Stromal cell of bone marrow (primary cell): ENCODE measurements around the gene RELB.
"Not testable (repeated sequence)": the region's sequence is repeated elsewhere in the genome, so short reads cannot be mapped to it uniquely, and the experiment has no call there.

Source experiments
- DNase-seq: peaks from one replicate; pipeline ENCODE4 v3.0.0-alpha.2; 2012; ENCODE audit warnings: low read depth

RELB gene, protein sequence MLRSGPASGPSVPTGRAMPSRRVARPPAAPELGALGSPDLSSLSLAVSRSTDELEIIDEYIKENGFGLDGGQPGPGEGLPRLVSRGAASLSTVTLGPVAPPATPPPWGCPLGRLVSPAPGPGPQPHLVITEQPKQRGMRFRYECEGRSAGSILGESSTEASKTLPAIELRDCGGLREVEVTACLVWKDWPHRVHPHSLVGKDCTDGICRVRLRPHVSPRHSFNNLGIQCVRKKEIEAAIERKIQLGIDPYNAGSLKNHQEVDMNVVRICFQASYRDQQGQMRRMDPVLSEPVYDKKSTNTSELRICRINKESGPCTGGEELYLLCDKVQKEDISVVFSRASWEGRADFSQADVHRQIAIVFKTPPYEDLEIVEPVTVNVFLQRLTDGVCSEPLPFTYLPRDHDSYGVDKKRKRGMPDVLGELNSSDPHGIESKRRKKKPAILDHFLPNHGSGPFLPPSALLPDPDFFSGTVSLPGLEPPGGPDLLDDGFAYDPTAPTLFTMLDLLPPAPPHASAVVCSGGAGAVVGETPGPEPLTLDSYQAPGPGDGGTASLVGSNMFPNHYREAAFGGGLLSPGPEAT

DNA sequence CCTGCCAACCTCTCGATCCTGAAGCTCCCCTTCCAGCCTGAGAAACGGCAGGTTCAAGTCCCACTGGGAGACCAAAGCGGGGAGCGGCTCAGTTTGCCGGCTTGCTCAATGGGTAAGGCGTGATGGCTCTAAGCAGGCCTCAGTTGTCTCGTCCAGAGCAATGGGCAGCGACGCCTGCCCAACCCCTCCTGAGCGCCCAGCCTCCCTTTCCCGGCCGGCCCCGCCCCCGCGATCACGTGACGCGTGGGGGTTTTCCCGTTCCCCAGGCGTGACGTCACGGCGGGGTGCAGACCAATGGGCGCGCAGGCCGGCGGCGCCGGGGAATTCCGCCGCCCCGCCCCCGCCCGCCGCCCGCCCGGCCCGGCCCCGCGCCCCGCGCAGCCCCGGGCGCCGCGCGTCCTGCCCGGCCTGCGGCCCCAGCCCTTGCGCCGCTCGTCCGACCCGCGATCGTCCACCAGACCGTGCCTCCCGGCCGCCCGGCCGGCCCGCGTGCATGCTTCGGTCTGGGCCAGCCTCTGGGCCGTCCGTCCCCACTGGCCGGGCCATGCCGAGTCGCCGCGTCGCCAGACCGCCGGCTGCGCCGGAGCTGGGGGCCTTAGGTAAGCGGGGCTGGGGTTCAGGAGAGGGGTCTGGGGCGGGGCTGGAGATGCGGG is at the start of gene RELB:
Gene RELB (plus strand): TSS at position 378 of the 653 bp plus-strand sequence. CDS start 116 bp downstream, at position 494.
- peak; percentile 83 for DNase-seq

DNA sequence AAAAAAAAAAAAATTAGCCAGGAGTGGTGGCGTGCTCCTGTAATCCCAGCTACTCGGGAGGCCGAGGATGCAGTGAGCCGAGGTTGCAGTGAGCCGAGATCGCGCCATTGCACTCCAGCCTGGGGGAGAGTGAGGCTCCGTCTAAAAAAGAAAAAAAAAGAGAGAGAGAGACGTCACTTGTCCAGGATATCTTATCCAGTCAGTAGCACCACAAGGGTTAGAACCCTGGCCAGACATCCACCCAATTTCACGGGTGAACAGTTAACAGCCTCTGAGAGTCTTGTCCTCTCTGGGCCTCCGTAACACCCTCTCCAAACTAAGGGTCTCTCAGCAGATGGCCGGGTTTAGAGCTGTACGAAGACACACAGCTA is 47.0 kb upstream of the RELB start:
- DNase-seq = no peak

DNA sequence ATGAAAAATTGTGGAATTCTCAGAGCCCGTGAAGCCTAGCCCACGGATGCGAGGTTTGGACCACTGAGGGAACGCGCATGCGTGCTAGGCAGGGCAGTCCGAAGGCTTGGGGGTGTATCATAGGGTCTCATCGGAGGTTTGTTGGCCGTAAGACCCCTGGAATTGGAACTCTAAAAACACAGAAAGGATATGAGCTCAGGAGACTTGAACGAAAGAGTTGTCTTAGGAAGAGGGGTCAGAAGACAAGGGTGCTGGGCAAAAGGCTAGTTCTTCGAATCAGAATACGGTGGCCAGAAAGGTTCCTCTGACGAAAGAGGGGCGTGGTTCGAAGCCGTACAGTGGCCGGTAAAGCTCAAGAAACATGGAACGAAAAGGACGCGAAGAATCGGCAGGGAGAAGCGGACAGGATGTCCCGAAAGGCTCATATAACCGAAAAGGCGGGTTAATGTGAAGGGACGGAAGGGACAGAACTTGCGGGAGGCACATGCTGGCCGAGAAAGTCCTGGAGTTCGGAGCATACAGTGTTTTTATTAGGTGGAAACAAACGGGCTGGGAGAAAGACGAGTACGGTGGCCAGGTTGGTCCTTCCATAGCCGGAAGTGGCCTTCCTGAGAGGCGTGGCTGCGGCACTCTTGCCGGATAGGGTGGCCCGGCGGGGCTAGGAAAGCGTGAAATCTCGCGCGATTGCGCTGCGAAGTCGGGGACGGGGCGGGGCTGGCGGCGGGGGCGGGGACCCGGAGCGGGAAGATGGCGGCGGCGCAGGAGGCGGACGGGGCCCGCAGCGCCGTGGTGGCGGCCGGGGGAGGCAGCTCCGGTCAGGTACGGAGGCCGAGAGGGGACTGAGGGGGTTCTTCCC is 46.4 kb upstream of the RELB start, which contains the start of gene CLPTM1:
Gene CLPTM1 (plus strand): TSS at position 732 of the 856 bp plus-strand sequence. CDS start 16 bp downstream, at position 748.
- DNase-seq = peak; percentile 94

DNA sequence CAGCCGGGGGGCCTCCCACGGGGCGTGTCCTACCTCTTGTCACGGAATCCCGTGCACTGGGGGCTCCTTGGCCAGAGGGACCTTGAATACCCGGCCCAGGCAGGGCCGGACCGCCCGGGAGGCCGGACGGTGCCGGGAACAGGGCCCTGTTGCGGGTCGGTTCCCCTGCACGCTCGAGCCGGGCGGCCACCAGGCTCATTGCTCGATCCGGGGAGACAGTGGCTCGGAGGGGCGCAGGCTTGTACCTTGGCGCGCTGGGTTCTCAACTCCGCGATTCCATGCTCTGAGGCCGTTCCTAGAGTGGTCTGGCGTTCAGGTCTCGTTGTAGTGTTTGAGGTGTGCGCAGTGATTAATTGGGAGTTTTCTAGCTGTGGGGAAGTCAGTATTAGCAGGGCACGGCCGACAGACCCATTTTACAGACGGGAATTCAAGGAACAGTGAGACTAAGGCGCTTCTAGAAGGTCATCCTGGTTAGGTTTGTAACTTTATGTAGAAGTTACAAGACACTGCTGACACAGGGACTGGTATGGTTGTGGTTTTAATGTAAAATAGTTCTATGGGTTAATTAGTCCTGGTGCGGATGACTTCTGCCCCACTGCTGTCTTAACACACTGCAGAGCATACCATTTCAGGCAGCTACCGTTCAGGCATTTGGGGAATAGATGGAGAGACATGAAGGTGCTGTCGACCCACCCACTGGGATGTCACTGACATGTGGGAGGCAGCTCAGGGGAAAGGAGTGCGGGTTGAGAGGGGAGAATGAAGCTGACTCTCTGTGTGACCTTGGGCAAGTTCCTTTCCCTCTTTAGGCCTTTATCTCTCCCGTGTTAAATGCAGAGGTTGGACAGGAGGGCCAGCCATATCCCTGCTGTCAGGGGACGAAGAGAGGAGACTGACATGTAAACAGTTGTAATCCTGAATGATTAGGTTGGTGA is 45.5 kb upstream of the RELB start:
- no peak for DNase-seq

DNA sequence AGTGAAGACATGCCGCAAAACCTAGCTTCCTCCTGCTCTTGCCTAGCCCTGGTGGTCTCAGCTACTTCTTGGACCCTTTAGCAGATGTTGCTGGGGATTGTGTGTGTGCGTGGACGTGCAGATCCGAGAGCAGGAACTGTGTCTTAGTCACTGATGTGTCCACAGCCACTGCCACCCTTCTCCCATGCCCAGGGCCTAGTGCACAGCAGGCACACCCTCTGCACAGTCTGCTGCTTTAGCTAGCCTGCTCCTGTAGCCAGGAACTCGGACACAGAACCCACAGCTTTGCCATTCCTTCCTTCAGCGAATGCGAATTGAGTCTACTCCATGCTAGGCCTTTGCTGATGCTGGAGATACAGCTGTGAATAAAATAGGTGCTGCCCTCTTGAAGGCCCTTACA is 43.7 kb upstream of the RELB start:
- no peak for DNase-seq

DNA sequence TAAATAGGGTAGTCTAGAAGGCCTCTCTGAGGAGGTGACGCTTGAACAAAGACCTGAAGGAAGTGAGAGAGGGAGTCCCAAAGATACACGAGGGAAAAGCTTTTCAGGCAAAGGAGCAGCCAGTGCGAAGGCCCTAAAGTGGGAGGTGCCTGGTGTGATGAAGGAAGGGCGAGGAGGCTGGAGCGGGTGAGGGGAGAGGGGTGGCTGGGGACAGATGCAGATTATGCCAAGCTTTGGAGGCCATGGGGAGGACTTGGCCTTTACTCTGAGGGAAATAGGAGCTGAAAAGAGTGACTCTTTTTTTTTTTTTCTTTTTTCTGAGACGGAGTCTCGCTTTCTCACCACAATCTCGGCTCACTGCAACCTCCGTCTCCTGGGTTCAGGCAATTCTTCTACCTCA is 43.2 kb upstream of the RELB start:
- no peak for DNase-seq

DNA sequence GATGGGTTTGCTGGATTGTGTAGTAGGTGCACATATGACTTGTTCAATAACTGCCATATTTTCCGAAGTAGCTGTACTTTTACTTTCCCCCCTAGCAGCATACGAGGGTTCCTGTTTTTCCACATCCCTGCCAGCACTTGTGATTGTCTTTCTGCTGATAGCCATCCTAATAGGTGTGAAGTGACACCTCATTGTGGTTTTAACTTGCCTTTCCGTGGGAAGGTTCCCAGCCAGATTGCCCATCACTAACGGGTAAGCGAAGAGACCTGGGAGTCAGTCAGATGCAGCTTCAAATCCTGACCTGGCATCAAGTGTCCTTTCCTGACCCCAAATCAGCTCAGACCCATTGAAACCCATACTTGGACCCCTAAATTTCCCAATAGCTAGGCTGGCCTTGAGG is 41.6 kb upstream of the RELB start:
- no peak for DNase-seq

DNA sequence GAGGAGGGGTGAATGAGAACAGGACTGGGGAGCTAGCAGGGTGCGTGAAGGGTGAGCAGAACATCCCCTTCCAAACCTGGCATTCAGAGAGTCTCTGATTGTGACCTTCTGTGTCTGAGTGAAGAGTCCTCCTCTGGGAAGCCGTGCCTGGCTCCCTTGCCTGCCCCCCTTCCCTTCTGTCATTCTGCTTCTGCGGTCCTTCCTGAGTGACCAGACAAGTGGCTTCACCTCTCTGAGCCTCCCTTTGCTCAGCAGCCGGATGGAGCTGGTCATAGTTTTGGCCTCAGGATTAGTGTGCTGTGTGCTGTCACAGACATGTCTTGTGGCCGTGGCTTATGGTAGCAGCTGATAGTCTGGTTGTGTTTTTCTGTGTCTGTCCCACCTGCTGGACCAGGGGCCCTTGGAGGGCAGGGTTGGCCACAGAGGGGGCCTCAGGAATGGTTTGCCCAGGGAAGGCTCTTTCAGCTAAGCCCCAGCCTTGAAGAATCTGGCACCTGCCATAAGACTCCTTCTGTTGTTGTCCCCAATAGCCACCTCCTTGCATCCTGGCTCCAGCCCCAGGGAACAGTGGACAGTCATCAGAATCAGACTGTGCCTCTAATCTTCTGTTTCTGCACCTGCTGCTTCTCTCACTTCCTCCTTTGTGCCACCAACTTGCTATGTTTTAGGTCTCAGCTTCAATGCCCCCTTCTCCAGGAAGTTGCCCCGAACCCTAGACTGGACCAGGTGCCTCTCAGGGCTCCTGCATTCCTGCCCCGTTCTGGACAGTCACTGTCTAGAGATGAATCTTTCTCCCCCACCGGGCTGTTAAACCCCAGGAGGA is 40.1 kb upstream of the RELB start:
- no peak for DNase-seq

DNA sequence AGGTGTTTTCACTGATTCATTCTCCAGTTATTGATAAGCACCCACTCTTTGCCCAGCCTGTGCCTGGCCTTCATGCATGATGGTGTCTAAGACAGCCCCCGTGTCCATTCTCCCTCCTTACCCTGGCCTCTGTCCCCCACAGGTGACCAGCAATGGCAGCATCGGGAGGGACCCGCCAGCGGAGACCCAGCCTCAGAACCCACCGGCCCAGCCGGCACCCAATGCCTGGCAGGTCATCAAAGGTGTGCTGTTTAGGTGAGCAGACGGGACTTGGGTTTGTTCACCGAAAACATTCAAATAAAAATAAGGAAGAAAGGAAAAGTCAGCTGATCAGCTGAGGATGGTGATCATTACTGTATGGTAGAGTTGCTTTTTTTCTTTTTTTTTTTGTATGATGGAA is 39.4 kb upstream of the RELB start:
- no peak for DNase-seq

DNA sequence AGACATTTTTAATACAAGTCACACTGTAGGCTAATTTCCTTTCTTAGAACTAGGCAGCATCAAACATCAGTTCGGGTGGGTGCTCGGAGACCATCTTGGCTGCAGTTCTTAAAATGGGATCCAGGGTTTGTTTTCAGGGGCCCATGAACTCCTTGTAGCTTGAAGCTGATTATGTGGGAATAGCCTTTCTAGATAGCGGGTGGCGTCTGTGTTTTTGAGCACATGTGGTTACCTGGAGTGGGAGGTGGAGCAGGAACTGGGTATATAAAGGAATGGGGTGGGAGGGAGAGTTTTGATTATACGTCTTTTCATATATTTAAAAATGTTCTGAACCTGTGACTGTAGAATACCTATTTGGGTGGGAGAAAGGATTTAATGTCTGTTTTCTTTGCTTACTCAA is 33.1 kb upstream of the RELB start:
- no peak for DNase-seq

DNA sequence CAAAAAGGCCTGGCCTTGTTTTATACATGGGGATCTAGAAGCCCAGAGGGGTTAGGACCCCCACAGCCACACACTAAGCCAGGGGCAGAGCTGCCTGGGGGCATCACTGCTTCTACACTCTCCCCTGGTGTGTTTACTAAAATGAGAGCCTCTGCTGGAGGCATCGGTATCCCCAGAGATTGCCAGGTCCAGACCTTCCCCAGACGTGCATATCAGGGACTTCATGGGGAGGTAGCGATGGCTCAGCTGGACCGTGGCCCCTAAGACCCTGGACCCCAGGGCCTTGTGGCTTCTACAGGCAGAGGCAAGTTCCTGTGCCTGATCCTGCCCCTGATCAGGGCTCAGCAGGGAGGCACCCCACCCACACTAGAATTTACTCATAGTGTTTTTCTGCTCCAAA is 32.6 kb upstream of the RELB start:
- DNase-seq = no peak

DNA sequence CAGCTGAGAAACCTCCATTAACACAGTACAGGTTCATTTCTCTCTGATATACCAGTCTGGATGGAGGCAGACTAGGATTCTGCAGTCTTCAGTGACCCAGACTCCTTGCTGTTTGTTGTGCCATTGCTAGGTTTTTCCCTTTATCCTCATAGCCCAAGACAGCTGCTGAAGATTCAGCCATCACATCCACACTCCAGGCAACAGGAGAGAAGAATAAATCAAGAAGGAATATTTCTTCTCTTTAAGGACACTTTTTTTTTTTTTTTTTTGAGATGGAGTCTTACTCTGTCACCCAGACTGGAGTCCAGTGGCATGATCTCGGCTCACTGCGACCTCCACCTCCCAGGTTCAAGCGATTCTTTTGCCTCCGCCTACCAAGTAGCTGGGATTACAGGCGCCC is 31.8 kb upstream of the RELB start:
- no peak for DNase-seq

DNA sequence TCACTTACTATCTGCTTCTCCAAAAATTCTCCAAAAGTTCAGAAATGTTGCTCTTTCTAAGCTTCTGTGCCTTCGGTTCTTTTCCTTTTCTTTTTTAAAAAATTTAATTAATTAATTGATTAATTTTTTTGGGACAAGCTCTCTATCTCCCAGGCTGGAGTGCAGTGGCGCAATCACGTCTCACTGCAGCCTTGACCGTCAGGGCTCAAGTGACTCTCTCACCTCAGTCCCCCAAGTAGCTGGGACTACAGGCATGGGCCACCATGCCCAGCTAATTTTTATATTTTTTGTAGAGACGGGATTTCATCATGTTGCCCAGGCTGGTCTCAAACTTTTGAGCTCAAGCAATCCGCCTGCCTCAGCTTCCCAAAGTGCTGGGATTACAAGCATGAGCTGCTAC is 29.8 kb upstream of the RELB start:
- DNase-seq = not testable (repeated sequence)

DNA sequence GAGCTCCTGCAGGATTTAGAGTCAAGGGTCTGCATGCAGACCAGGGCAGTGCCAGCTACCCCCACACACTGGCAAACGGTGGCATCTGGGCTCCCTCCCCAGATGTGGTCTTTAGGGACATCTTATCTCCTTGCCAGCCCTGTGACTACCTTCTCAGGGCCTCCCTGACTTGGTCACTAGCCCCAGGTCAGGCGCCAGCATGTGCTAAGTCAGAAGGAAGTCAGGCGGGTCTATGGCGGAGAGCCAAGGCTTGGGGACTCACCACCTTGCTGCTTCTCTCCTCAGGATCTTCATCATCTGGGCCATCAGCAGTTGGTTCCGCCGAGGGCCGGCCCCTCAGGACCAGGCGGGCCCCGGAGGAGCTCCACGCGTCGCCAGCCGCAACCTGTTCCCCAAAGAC is 28.5 kb upstream of the RELB start:
- DNase-seq = no peak

DNA sequence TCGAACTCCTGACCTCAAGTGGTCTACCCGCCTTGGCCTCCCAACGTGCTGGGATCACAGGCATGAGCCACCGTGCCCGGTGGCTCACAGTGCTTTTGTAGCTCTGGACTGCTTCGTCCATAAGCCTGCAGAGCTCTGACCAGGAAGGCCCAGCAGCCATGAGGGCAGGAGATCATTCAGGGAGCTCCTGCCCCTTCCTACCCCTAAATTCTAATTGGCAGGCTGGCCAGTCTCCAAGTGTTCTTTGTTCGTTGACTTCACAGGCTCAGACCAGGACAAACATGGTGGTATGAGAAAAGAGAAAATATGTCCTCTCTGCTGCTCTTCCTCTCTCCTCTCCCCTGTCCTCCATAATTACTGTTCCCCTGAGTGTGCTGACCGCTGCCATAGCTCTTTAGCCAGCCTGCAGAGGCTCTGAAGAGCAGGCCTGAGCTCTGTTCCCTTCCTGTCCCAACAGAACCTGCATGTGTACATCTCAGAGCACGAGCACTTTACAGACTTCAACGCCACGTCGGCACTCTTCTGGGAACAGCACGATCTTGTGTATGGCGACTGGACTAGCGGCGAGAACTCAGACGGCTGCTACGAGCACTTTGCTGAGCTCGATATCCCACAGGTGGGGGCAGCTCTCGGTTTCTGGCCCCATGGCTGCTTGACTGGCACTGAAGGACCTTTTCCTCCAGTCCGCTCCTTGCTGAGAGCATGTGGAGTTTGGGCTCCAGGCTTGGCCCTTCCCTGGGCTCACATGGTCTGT is 27.1 kb upstream of the RELB start:
- DNase-seq = no peak

DNA sequence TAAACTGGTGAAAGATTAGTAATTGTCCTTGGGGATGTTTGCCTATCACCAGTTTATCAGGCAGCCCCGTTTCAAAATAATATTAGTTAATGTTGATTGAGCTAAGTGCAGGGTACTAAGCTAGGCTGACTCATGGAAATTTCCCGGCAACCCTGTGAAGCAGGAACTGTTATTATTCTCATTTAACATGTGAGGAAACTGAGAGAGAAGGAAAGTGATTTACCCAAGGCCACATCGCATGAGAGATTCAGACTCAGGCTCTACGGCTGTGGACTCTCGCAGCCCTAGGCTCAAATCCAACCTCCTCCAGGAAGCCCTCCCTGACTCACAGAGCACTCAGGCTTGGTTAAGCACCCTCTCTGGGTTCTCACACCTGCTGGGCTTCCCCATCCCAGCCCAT is 26.4 kb upstream of the RELB start:
- DNase-seq = no peak

DNA sequence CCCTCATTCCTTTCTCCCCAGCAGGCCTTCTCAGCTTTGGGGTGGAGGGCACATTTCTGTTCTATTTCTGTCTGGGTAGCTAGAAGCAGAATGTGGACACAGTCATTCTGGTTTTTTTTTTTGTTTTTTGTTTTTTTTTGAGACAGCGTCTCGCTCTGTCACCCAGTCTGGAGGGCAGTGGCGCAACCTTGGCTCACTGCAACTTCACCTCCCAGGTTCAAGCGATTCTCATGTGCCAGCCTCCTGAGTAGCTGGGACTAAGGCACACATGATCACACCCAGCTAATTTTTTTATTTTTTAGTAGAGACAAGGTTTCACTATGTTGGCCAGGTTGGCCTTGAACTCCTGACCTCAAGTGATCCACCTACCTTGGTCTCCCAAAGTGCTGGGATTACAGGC is 25.8 kb upstream of the RELB start:
- no peak for DNase-seq

DNA sequence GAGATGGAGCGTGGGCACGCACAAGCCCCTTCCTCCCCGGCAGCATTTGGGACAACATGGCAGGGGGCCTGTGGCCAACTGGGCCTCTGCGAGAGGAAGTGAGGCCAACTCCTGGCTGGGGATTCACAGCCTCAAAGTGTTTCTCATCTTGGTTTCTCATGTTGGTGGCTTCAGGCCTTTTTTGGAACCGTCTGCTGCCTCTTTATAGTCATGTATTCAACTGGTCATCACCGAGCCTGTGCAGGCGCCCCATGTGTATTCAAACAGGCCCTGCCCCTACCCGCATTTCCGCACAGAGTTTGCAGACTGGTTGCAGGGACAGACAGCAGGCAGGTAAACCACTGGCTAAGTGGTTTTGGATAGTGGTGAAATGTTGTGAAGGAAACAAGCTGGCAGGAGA is 17.3 kb upstream of the RELB start:
- no peak for DNase-seq

DNA sequence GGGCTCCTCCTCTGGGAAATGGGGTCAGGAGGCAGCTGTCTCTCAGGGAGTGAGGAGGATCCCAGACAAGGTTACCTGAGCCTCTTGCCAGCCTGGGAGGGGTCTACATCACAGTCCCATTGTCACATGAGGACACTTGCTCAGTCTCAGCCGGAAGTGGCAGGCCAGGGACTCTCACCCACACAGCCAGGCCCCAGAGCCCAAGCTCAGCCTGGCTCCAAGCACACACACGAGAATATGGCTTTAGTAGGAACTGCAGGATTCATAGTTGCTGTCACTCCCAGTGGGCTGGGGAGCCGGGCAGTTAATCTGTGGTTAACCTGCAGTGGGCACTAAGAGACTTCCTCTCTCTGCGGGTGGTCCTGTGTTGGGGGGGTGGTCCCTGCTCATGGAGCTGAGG is 15.8 kb upstream of the RELB start:
- no peak for DNase-seq

DNA sequence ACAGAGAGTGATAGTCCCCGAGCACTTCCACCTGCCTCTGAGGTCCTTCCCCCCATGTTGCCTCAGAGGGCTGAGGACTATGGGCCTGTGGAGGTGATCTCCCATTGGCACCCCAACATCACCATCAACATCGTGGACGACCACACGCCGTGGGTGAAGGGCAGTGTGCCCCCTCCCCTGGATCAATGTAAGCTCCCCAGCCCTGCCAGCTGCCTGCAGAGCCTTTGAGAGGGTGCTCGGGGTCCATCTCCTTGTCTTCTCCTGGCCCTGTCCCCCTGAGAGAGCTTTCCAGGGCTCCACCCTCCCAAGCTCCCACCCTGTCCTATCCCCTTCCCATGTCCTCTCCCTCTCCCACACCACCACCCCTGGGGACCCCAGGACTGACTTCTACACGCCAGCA is 14.9 kb upstream of the RELB start:
- no peak for DNase-seq
